Calu3 (cell line): ENCODE results near the gene GATAD2A. TPM values are rescaled to one million over a fixed set of nuclear protein-coding genes. Genes with fewer than 3 reads are reported as not detected.

ENCODE experiments used
- BruUV-seq: library from RNA; stranded (reverse); fragments of 400-500 nt; replicated peaks from 2 replicates; lab custom pipeline; 2021; lab: Mats Ljungman, UMichigan
- CTCF ChIA-PET: fragments of 300-600 bp; sonication (Branson Sonifier 250); formaldehyde crosslinking; loops from one replicate; lab custom pipeline; 2022; ENCODE audit warnings: antibody characterized with exemption; lab: Charles Lee
- DNase-seq: peaks from one replicate; pipeline ENCODE4 v3.0.0; 2022
- H3K27ac Mint-ChIP-seq: one replicate; pipeline ENCODE4 v1.8.0; 2022; ENCODE audit warnings: mixed read lengths; ENCODE audit not compliant: unreplicated experiment
- H3K27me3 Mint-ChIP-seq: one replicate; pipeline ENCODE4 v1.8.0; 2022; ENCODE audit warnings: mixed read lengths; ENCODE audit not compliant: unreplicated experiment
- H3K36me3 Mint-ChIP-seq: one replicate; pipeline ENCODE4 v1.8.0; 2022; ENCODE audit warnings: mild to moderate bottlenecking, moderate library complexity, mixed read lengths; ENCODE audit not compliant: insufficient read depth, unreplicated experiment
- H3K4me1 Mint-ChIP-seq: one replicate; pipeline ENCODE4 v1.8.0; 2022; ENCODE audit warnings: mild to moderate bottlenecking, low read depth, mixed read lengths; ENCODE audit not compliant: unreplicated experiment
- H3K4me3 Mint-ChIP-seq: one replicate; pipeline ENCODE4 v1.8.0; 2022; ENCODE audit warnings: mild to moderate bottlenecking, low read depth, moderate library complexity, mixed read lengths; ENCODE audit not compliant: unreplicated experiment
- H3K9me3 Mint-ChIP-seq: one replicate; pipeline ENCODE4 v1.8.0; 2022; ENCODE audit warnings: low read depth, mixed read lengths; ENCODE audit not compliant: unreplicated experiment
- intact Hi-C: fragments of 100-400 bp; cut with micrococcal nuclease; formaldehyde crosslinking; loops from one replicate; pipeline ENCODE4 v1.10.0; 2022; ENCODE audit not compliant: unreplicated experiment
- total RNA-seq: library from RNA; stranded (reverse); gene quantifications from 2 replicates; pipeline ENCODE4 v1.2.3, GENCODE V29; 2022
- TF ChIP-seq, protein P1 (sequence below): fragments of 200-600 bp; IDR thresholded peaks from one replicate; pipeline ENCODE4 v1.8.0; 2022; ENCODE audit warnings: antibody characterized with exemption; ENCODE audit not compliant: unreplicated experiment

Gene GATAD2A
- total RNA-seq, 1 experiment from 2014 or later, result 79.8 TPM

- no peaks in the 10 kb centered on the region for H3K9me3 Mint-ChIP-seq
- DNase-seq, result no peak
- no peak overlapping the region for H3K27ac Mint-ChIP-seq
- no peak overlapping the region for H3K4me3 Mint-ChIP-seq
- CTCF ChIA-PET, result no interaction called here
- H3K36me3 Mint-ChIP-seq, result peaks cover 4% of the 10 kb centered on the region
- peaks cover 14% of the 10 kb centered on the region for H3K27me3 Mint-ChIP-seq
- no peaks in the 10 kb centered on the region for H3K4me1 Mint-ChIP-seq
- BruUV-seq, result no TSS peak
- TF ChIP-seq, protein P1, sequence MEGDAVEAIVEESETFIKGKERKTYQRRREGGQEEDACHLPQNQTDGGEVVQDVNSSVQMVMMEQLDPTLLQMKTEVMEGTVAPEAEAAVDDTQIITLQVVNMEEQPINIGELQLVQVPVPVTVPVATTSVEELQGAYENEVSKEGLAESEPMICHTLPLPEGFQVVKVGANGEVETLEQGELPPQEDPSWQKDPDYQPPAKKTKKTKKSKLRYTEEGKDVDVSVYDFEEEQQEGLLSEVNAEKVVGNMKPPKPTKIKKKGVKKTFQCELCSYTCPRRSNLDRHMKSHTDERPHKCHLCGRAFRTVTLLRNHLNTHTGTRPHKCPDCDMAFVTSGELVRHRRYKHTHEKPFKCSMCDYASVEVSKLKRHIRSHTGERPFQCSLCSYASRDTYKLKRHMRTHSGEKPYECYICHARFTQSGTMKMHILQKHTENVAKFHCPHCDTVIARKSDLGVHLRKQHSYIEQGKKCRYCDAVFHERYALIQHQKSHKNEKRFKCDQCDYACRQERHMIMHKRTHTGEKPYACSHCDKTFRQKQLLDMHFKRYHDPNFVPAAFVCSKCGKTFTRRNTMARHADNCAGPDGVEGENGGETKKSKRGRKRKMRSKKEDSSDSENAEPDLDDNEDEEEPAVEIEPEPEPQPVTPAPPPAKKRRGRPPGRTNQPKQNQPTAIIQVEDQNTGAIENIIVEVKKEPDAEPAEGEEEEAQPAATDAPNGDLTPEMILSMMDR, result no peak
- intact Hi-C loops, result loop anchor here (10.0 kb wide), 1 partner anchor 54 kb away; no protein-coding TSS in a partner anchor
These were observed 145.0 kb downstream of the GATAD2A start for GRCh38 chr19:19550485-19550929.

GRCh38 chr19:19550972-19551852 lies 145.7 kb downstream of the GATAD2A start:
- Mint-ChIP-seq H3K27me3 (peaks cover 14% of the 10 kb centered on the region), H3K36me3 (peaks cover 4% of the 10 kb centered on the region), H3K9me3 (no peaks in the 10 kb centered on the region), H3K4me3 (no peak overlapping the region), H3K27ac (no peak overlapping the region), H3K4me1 (no peaks in the 10 kb centered on the region)
- CTCF ChIA-PET, result no interaction called here
- intact Hi-C loops, result loop anchor here (10.0 kb wide), 1 partner anchor 54 kb away; no protein-coding TSS in a partner anchor
- no peak for DNase-seq
- no TSS peak for BruUV-seq
- TF ChIP-seq, protein P1, result no peak

DNA sequence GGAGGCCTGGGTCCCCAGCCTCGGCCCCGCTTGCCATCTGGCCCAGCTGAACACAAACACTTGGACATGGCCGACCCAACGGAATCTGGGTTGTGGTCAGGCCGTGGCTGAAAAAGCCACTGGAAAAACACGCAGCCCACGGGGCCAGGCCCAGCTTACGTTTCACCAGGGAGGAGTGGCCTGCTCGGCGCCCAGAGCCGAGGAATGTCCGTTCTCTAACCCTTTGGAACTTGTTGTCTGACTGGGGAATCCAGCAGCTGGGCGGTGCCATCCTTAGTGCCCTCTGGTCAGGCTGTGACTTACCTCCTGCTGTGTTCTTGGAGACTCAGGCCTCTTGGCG lies 146.3 kb downstream of the GATAD2A start:
- no peak overlapping the region for H3K4me3 Mint-ChIP-seq
- no peaks in the 10 kb centered on the region for H3K4me1 Mint-ChIP-seq
- H3K27ac Mint-ChIP-seq, result no peak overlapping the region
- intact Hi-C loops, result loop anchor here (10.0 kb wide), 1 partner anchor 53 kb away; no protein-coding TSS in a partner anchor
- DNase-seq, result no peak
- H3K9me3 Mint-ChIP-seq, result no peaks in the 10 kb centered on the region
- H3K36me3 Mint-ChIP-seq, result peaks cover 4% of the 10 kb centered on the region
- CTCF ChIA-PET, result no interaction called here
- TF ChIP-seq, protein P1, result no peak
- no TSS peak for BruUV-seq
- peaks cover 14% of the 10 kb centered on the region for H3K27me3 Mint-ChIP-seq

DNA sequence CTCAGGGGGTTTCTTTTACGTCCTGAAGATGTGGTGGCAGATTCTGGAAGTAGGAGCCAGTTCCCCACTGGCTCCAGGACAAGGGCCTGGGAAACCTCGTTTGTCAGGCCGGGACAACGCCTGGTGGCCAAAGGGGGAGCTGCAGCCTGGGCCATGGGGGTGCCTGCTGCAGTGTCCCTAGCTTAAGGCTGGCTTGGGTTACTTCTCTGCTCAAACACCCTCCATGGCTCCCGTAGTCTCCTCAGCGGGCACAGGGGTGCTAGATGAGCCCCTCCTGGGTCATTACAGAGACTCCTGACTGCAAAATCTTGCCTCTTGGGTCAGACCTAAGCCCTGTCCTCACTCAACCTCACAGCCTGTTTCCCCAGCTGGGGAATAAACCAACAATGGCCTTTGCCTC lies 147.3 kb downstream of the GATAD2A start:
- Mint-ChIP-seq H3K36me3 (peaks cover 4% of the 10 kb centered on the region), H3K27ac (no peak overlapping the region), H3K27me3 (peaks cover 14% of the 10 kb centered on the region), H3K4me3 (no peak overlapping the region), H3K9me3 (no peaks in the 10 kb centered on the region), H3K4me1 (no peaks in the 10 kb centered on the region)
- intact Hi-C loops, result loop anchor here (10.0 kb wide), 1 partner anchor 52 kb away; no protein-coding TSS in a partner anchor
- TF ChIP-seq, protein P1, result peak; percentile 70
- CTCF ChIA-PET, result interaction anchor here (0.6 to 1.3 kb wide), 4 partner anchors 8 to 114 kb away, joined by 3 to 5 read pairs (median 4); no protein-coding TSS in a partner anchor
- no TSS peak for BruUV-seq
- DNase-seq, result peak; percentile 64
